GM12878 (cell line): ENCODE measurements around the gene OVOL3.

ENCODE experiments used
- CEBPB ChIP-seq, 2 experiments: fragments of 150-350 bp in 1 of 2; IDR thresholded peaks; 2 replicates each; pipeline ENCODE4 v1.6.1; 2012 to 2014; ENCODE audit warnings: low read depth in 2 of 2, low read length in 2 of 2, borderline replicate concordance in 1 of 2, inconsistent platforms in 1 of 2
- CHD4 ChIP-seq: fragments of 200-600 bp; sonication (generic); IDR thresholded peaks from 2 replicates; pipeline ENCODE4 v1.6.1; 2016; ENCODE audit warnings: mild to moderate bottlenecking
- MTA2 ChIP-seq: fragments of 450-650 bp; IDR thresholded peaks from 2 replicates; pipeline ENCODE4 v1.6.1; 2016; ENCODE audit warnings: low read depth, mild to moderate bottlenecking, moderate library complexity
- POLR2AphosphoS5 ChIP-seq: IDR thresholded peaks from 2 replicates; pipeline ENCODE4 v1.6.1; 2011; ENCODE audit warnings: mild to moderate bottlenecking, low read length, inconsistent platforms
- SMARCA5 ChIP-seq: fragments of 450-650 bp; IDR thresholded peaks from 2 replicates; pipeline ENCODE4 v1.6.1; 2017; ENCODE audit warnings: mild to moderate bottlenecking
- TAF1 ChIP-seq: IDR thresholded peaks from 2 replicates; pipeline ENCODE4 v1.6.1; 2011; ENCODE audit warnings: mild to moderate bottlenecking, low read depth, low read length, borderline replicate concordance
- TF ChIP-seq, protein P1 (sequence below), 3 experiments: IDR thresholded peaks in 2 of 3; conservative IDR thresholded peaks in 1 of 3; 2 replicates each; pipeline ENCODE4 v1.5.1; 2011; ENCODE audit warnings: low read depth in 3 of 3, low read length in 3 of 3, mild to moderate bottlenecking in 3 of 3, control low read depth in 2 of 3, moderate library complexity in 2 of 3, inconsistent platforms in 1 of 3, mixed read lengths in 1 of 3; ENCODE audit not compliant: control insufficient read depth in 2 of 3, insufficient read depth in 1 of 3; ENCODE audit errors: extremely low read depth in 1 of 3
- TF ChIP-seq, protein P2 (sequence below): IDR thresholded peaks from 2 replicates; pipeline ENCODE4 v1.6.1; 2011; ENCODE audit warnings: low read depth, mild to moderate bottlenecking, low read length, moderate library complexity, borderline replicate concordance; ENCODE audit errors: extremely low read depth
- TF ChIP-seq, protein P3 (sequence below): fragments of 450-650 bp; IDR thresholded peaks from 2 replicates; pipeline ENCODE4 v1.6.1; 2017; ENCODE audit warnings: mild to moderate bottlenecking, moderate library complexity
- TF ChIP-seq, protein P4 (sequence below): fragments of 450-650 bp; IDR thresholded peaks from 2 replicates; pipeline ENCODE4 v1.6.1; 2014; ENCODE audit warnings: mild to moderate bottlenecking
- TF ChIP-seq, protein P5 (sequence below): fragments of 450-650 bp; IDR thresholded peaks from 2 replicates; pipeline ENCODE4 v1.6.1; 2017; ENCODE audit warnings: mild to moderate bottlenecking

DNA sequence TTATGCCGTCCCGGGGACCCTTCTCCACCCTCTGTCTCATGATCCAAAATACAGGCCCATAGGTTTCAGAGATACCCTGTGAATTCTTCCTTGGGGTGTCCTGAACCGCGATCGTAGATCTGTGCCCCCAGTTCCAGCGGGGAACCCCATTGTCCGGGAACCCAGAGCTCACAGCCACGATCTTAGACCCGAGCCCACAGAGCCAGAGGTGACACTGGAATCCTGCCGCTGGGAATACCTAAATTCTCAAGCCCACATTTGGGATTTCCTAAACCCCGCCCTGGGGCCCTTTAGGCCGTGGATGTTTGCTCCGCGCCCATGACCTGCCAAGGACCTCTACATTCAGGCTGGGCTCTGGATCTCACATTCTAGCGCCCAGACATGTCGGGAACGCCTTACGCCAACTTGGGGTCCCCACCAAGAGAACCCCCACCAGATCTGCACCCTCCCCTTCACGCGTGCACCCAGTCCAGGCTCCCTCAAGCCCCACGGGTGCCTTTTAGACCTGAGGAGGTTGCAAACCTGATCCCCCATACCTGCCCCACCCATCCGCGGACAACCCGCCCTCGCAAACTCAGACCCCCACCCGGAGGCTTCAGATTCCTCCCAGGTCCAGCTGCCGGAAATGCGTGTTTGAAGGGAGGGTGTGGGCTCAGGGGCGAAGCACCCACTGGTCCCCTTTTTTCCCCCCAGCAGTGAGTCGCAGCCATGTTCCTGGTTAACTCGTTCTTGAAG is 29.5 kb downstream of the OVOL3 start:
- no peak for TF ChIP-seq CEBPB (IDR thresholded peaks at IDR 0.05; ENCODE audit: borderline replicate concordance in 1 of 2, low read depth in 2 of 2, low read length in 2 of 2)
- TF ChIP-seq MTA2, result no peak
- TF ChIP-seq, protein P1, sequence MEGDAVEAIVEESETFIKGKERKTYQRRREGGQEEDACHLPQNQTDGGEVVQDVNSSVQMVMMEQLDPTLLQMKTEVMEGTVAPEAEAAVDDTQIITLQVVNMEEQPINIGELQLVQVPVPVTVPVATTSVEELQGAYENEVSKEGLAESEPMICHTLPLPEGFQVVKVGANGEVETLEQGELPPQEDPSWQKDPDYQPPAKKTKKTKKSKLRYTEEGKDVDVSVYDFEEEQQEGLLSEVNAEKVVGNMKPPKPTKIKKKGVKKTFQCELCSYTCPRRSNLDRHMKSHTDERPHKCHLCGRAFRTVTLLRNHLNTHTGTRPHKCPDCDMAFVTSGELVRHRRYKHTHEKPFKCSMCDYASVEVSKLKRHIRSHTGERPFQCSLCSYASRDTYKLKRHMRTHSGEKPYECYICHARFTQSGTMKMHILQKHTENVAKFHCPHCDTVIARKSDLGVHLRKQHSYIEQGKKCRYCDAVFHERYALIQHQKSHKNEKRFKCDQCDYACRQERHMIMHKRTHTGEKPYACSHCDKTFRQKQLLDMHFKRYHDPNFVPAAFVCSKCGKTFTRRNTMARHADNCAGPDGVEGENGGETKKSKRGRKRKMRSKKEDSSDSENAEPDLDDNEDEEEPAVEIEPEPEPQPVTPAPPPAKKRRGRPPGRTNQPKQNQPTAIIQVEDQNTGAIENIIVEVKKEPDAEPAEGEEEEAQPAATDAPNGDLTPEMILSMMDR (IDR thresholded peaks at IDR 0.05 in 2 of 3, conservative IDR thresholded peaks at IDR 0.05 in 1 of 3; ENCODE audit: control insufficient read depth in 2 of 3, extremely low read depth in 1 of 3, insufficient read depth in 1 of 3, low read depth in 3 of 3, low read length in 3 of 3), result no peak
- TF ChIP-seq, protein P2, sequence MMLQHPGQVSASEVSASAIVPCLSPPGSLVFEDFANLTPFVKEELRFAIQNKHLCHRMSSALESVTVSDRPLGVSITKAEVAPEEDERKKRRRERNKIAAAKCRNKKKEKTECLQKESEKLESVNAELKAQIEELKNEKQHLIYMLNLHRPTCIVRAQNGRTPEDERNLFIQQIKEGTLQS, result no peak
- no peak for TF ChIP-seq CHD4
- TF ChIP-seq TAF1, result no peak
- no peak for TF ChIP-seq SMARCA5
- TF ChIP-seq, protein P3, sequence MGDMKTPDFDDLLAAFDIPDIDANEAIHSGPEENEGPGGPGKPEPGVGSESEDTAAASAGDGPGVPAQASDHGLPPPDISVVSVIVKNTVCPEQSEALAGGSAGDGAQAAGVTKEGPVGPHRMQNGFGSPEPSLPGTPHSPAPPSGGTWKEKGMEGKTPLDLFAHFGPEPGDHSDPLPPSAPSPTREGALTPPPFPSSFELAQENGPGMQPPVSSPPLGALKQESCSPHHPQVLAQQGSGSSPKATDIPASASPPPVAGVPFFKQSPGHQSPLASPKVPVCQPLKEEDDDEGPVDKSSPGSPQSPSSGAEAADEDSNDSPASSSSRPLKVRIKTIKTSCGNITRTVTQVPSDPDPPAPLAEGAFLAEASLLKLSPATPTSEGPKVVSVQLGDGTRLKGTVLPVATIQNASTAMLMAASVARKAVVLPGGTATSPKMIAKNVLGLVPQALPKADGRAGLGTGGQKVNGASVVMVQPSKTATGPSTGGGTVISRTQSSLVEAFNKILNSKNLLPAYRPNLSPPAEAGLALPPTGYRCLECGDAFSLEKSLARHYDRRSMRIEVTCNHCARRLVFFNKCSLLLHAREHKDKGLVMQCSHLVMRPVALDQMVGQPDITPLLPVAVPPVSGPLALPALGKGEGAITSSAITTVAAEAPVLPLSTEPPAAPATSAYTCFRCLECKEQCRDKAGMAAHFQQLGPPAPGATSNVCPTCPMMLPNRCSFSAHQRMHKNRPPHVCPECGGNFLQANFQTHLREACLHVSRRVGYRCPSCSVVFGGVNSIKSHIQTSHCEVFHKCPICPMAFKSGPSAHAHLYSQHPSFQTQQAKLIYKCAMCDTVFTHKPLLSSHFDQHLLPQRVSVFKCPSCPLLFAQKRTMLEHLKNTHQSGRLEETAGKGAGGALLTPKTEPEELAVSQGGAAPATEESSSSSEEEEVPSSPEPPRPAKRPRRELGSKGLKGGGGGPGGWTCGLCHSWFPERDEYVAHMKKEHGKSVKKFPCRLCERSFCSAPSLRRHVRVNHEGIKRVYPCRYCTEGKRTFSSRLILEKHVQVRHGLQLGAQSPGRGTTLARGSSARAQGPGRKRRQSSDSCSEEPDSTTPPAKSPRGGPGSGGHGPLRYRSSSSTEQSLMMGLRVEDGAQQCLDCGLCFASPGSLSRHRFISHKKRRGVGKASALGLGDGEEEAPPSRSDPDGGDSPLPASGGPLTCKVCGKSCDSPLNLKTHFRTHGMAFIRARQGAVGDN, result no peak
- TF ChIP-seq, protein P4, sequence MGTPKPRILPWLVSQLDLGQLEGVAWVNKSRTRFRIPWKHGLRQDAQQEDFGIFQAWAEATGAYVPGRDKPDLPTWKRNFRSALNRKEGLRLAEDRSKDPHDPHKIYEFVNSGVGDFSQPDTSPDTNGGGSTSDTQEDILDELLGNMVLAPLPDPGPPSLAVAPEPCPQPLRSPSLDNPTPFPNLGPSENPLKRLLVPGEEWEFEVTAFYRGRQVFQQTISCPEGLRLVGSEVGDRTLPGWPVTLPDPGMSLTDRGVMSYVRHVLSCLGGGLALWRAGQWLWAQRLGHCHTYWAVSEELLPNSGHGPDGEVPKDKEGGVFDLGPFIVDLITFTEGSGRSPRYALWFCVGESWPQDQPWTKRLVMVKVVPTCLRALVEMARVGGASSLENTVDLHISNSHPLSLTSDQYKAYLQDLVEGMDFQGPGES, result no peak
- TF ChIP-seq POLR2AphosphoS5, result no peak; the same call in none of the 2 replicates
- TF ChIP-seq, protein P5, sequence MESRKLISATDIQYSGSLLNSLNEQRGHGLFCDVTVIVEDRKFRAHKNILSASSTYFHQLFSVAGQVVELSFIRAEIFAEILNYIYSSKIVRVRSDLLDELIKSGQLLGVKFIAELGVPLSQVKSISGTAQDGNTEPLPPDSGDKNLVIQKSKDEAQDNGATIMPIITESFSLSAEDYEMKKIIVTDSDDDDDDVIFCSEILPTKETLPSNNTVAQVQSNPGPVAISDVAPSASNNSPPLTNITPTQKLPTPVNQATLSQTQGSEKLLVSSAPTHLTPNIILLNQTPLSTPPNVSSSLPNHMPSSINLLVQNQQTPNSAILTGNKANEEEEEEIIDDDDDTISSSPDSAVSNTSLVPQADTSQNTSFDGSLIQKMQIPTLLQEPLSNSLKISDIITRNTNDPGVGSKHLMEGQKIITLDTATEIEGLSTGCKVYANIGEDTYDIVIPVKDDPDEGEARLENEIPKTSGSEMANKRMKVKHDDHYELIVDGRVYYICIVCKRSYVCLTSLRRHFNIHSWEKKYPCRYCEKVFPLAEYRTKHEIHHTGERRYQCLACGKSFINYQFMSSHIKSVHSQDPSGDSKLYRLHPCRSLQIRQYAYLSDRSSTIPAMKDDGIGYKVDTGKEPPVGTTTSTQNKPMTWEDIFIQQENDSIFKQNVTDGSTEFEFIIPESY, result no peak
